Tibial artery (tissue), 4 donors: ENCODE results near the gene PARD3B.

ENCODE experiments used
- DNase-seq, 2 donors: peaks; one replicate each; pipeline ENCODE4 v3.0.0-alpha.2; 2019
- H3K27ac ChIP-seq, 2 donors: fragments of 200-600 bp; sonication (generic) in 1 of 2; 1 replicate in 1 of 2; 2 replicates in 1 of 2; pipeline ENCODE4 v1.5.1; 2018 to 2019; ENCODE audit warnings: mild to moderate bottlenecking in 1 of 2
- H3K27me3 ChIP-seq, 2 donors: fragments of 200-600 bp; sonication (generic) in 1 of 2; one replicate each; pipeline versions ENCODE4 v1.5.1 to v1.6.0; 2016 to 2019
- H3K36me3 ChIP-seq, 3 donors: fragments of 200-600 bp; sonication (generic) in 2 of 3; one replicate each; pipeline ENCODE4 v1.5.1; 2016 to 2019; ENCODE audit warnings: mild to moderate bottlenecking in 2 of 3
- H3K4me1 ChIP-seq, 4 donors: fragments of 200-600 bp; sonication (generic) in 2 of 4; 1 replicate in 3 of 4; 2 replicates in 1 of 4; pipeline ENCODE4 v1.5.1; 2016 to 2019
- H3K4me3 ChIP-seq, 2 donors: fragments of 200-600 bp; sonication (generic) in 1 of 2; 1 replicate in 1 of 2; 2 replicates in 1 of 2; pipeline ENCODE4 v1.5.1; 2018 to 2019; ENCODE audit warnings: mild to moderate bottlenecking in 2 of 2
- H3K9me3 ChIP-seq, 3 donors: fragments of 200-600 bp; sonication (generic) in 1 of 3; one replicate each; pipeline ENCODE4 v1.5.1; 2016 to 2019
- intact Hi-C: fragments of 100-400 bp; cut with DNase I; formaldehyde crosslinking; loops from one replicate; pipeline ENCODE4 v1.15.0; 2023; ENCODE audit warnings: low total_unique reads
- TF ChIP-seq, protein P1 (sequence below), 2 experiments: fragments of 200-600 bp in 1 of 2; fragments of 450-650 bp in 1 of 2; IDR thresholded peaks; one replicate each; pipeline ENCODE4 v1.5.1; 2017 to 2019; ENCODE audit warnings: antibody characterized with exemption in 2 of 2, mild to moderate bottlenecking in 1 of 2, moderate library complexity in 1 of 2

Gene PARD3B

DNA sequence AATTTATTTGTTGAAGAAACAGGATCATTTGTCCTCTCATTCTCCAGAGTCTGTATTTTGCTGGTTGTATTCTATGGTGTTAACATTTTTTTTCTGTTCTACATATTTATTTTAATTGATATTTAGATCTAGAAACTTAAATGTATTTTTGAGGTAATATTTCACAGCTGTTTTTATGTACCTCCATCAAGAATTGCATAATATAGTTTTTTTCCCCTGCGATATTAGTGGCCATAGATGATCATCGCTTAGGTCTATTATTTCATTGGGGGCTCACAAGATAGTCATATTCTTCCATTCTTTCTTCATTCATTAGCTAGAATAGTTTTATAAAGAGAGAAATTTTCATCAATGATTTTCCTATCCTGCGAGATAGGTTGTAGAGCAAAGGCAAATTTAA, 89.3 kb downstream of the PARD3B start:
- H3K27me3 ChIP-seq = no peaks in the 10 kb centered on the region
- TF ChIP-seq, protein P1, sequence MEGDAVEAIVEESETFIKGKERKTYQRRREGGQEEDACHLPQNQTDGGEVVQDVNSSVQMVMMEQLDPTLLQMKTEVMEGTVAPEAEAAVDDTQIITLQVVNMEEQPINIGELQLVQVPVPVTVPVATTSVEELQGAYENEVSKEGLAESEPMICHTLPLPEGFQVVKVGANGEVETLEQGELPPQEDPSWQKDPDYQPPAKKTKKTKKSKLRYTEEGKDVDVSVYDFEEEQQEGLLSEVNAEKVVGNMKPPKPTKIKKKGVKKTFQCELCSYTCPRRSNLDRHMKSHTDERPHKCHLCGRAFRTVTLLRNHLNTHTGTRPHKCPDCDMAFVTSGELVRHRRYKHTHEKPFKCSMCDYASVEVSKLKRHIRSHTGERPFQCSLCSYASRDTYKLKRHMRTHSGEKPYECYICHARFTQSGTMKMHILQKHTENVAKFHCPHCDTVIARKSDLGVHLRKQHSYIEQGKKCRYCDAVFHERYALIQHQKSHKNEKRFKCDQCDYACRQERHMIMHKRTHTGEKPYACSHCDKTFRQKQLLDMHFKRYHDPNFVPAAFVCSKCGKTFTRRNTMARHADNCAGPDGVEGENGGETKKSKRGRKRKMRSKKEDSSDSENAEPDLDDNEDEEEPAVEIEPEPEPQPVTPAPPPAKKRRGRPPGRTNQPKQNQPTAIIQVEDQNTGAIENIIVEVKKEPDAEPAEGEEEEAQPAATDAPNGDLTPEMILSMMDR (IDR thresholded peaks at IDR 0.05) = no peak
- H3K9me3 ChIP-seq = no peaks in the 10 kb centered on the region
- intact Hi-C loops = no loop called here
- H3K36me3 ChIP-seq = no peaks in the 10 kb centered on the region
- no peak for DNase-seq
- no peaks in the 10 kb centered on the region for H3K4me1 ChIP-seq
- no peak overlapping the region for H3K4me3 ChIP-seq
- no peak overlapping the region for H3K27ac ChIP-seq

DNA sequence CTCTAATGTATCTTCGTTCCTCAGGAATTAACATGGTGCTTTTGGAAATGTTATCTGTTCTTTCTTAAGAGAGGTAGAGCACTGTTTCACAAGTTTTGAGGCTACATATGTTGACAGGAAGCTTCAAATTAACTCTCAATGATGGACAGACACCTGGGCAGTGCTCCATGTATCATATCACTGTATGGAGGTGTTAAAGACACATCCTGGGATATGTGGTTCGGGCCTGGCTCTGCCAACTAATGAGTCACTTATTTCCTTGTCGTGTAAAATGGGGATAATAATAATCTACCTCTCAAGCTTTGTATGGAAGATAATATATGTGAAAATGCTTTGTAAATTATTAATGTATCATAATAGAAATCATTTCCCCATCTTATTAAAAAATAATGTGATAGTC, 90.2 kb downstream of the PARD3B start:
- no peaks in the 10 kb centered on the region for H3K36me3 ChIP-seq
- TF ChIP-seq, protein P1 (IDR thresholded peaks at IDR 0.05) = no peak
- H3K27ac ChIP-seq = no peak overlapping the region
- no peaks in the 10 kb centered on the region for H3K9me3 ChIP-seq
- H3K4me1 ChIP-seq = no peaks in the 10 kb centered on the region
- DNase-seq = no peak
- intact Hi-C loops = no loop called here
- H3K27me3 ChIP-seq = no peaks in the 10 kb centered on the region
- no peak overlapping the region for H3K4me3 ChIP-seq

DNA sequence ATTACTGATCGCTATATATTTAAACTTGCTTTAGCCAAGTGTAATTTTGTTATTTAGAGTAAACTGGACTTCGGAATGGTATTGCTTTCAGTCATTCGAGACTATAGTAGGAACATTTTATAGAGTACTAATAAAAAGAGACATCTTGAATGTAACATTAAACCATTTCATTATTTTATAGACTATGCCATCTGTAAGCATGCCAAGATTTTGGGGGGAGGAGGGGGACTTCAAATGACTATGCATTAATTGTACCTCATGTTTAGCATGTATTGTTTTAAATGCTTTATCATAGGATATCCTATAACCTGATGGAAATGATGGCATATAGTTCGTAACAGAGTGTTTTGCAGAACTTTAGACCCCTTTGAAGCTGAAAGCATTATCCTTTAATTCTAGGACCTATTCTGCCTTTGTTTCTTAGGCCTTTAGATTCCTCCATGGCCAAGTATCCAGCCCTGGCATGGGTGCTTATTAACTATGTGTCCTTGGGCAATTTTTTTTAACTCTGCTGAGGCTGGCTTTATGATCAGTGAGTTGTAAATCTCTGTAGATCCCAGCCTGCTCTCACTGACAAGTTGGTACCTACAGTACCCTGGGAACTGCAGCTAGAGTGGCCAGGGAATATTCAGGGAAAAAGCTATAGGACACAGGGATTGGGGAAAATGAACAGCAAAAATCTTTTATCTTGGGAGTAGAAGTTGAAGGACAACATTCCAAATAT, 93.4 kb downstream of the PARD3B start:
- Histone ChIP-seq H3K27me3 (no peaks in the 10 kb centered on the region), H3K9me3 (no peaks in the 10 kb centered on the region), H3K4me3 (no peak overlapping the region), H3K4me1 (no peaks in the 10 kb centered on the region), H3K36me3 (no peaks in the 10 kb centered on the region), H3K27ac (no peak overlapping the region)
- TF ChIP-seq, protein P1 (IDR thresholded peaks at IDR 0.05) = no peak
- no peak for DNase-seq
- intact Hi-C loops = no loop called here

DNA sequence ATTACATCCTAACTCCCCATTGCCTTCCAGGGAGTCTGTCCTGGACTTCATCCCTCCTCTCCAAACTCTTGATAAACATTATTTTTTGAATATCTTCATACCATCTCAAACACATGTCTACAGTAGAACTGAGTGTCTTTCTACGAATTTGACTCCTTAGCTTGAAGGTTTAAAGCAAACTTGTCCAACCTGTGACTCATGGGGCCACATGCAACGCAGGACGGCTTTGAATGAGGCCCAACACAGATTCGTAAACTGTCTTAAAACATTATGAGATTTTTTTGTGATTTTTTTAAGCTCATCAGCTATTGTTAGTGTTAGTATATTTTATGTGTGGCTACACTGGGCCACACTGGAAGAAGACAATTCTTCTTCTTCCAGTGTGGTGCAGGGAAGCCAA, 98.1 kb downstream of the PARD3B start:
- intact Hi-C loops = no loop called here
- no peaks in the 10 kb centered on the region for H3K27me3 ChIP-seq
- TF ChIP-seq, protein P1 (IDR thresholded peaks at IDR 0.05) = no peak
- peaks cover 0 to 9% (median 0%) of the 10 kb centered on the region in 4 donors for H3K4me1 ChIP-seq
- H3K4me3 ChIP-seq = no peak overlapping the region
- no peaks in the 10 kb centered on the region for H3K36me3 ChIP-seq
- H3K27ac ChIP-seq = no peak overlapping the region
- DNase-seq = no peak
- no peaks in the 10 kb centered on the region for H3K9me3 ChIP-seq

DNA sequence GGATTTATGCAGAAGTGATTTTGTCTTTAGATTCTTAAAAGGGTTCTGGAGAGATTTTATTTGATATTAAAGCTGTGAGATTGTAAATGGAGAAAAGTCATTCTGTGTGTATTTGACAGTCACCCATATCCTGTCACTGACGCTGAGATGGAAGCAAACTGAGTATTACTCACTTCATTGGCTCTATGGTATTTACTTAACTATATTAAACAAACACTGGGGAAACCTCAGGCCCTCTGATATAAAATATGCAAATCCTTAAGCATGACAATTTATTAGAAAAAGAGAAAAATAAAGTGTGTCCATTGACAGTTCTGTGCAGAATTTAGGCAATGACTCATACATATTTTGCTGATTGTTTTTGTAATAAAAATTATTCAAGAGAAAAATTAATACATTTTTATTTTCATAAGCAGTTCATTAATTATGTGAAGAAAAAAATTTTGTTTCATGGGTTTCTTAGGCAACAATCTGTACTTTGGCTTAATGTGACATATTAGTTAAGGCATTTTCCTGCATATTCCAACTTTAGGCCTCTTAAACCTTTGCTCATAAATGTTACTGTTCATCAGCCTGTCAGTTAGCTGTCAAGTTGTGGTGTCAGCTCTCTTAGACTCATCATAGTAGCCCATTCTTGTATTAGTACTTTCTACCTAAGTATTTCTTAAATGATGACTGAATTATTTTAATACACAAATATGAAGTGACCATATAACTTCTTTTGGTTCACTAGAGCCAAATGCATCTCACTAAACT, 99.9 kb downstream of the PARD3B start:
- no peaks in the 10 kb centered on the region for H3K36me3 ChIP-seq
- H3K9me3 ChIP-seq = no peaks in the 10 kb centered on the region
- DNase-seq = no peak
- no peaks in the 10 kb centered on the region for H3K27me3 ChIP-seq
- H3K4me1 ChIP-seq = peaks cover 0 to 9% (median 0%) of the 10 kb centered on the region in 4 donors
- intact Hi-C loops = no loop called here
- no peak overlapping the region for H3K27ac ChIP-seq
- TF ChIP-seq, protein P1 (IDR thresholded peaks at IDR 0.05) = no peak
- no peak overlapping the region for H3K4me3 ChIP-seq
